Endothelial cell of umbilical vein (primary cell): ENCODE data around the gene ITPR1. TPM values are rescaled to one million over a fixed set of nuclear protein-coding genes. Genes with fewer than 3 reads are reported as not detected.

ENCODE experiments used
- BruUV-seq: library from RNA; stranded (reverse); fragments of 400-500 nt; replicated peaks from 2 replicates; lab custom pipeline; 2021; lab: Mats Ljungman, UMichigan
- CTCF ChIA-PET: fragments of 300-600, 350-600 bp; sonication (Branson Sonifier 250); formaldehyde crosslinking; loops from one replicate; lab custom pipeline; 2021; ENCODE audit warnings: antibody characterized with exemption, inconsistent platforms; lab: Charles Lee
- POLR2A ChIA-PET: fragments of 300-600, 350-600 bp; sonication (Branson Sonifier 250); formaldehyde crosslinking; loops from one replicate; lab custom pipeline; 2021; ENCODE audit warnings: antibody characterized with exemption, inconsistent platforms; lab: Charles Lee
- DNase-seq: peaks from one replicate; pipeline ENCODE4 v3.0.0-alpha.2; 2011; ENCODE audit warnings: low read depth, low spot score
- FAIRE-seq: peaks from 2 replicates; lab custom pipeline; 2011; peaks lifted over from hg19 to GRCh38; lab: Jason Lieb, UNC
- H2AFZ ChIP-seq: 2 replicates; pipeline ENCODE4 v1.6.0; 2012; ENCODE audit warnings: low read depth, low read length, control low read depth, inconsistent platforms
- H3K27ac ChIP-seq: 2 replicates; pipeline ENCODE4 v1.5.1; 2011; ENCODE audit warnings: low read depth, mild to moderate bottlenecking, control low read depth, low read length, moderate library complexity; ENCODE audit not compliant: insufficient read depth
- H3K27me3 ChIP-seq, 2 experiments: 2 replicates each; pipeline versions ENCODE4 v1.6.0 to v1.6.1; 2011; ENCODE audit warnings: low read length in 2 of 2, mixed read lengths in 1 of 2; ENCODE audit not compliant: control insufficient read depth in 2 of 2, insufficient read depth in 2 of 2
- H3K36me3 ChIP-seq, 2 experiments: 2 replicates in 1 of 2; 3 replicates in 1 of 2; pipeline ENCODE4 v1.5.1; 2011; ENCODE audit warnings: low read length in 2 of 2, mild to moderate bottlenecking in 1 of 2, moderate library complexity in 1 of 2; ENCODE audit not compliant: control insufficient read depth in 2 of 2, insufficient read depth in 2 of 2; ENCODE audit errors: extremely low read depth in 1 of 2
- H3K4me1 ChIP-seq: 3 replicates; pipeline ENCODE4 v1.5.1; 2011; ENCODE audit warnings: mild to moderate bottlenecking, low read length; ENCODE audit not compliant: control insufficient read depth, insufficient read depth; ENCODE audit errors: extremely low read depth
- H3K4me2 ChIP-seq: 2 replicates; pipeline ENCODE4 v1.6.1; 2011; ENCODE audit warnings: low read length, control low read depth, mixed read lengths; ENCODE audit not compliant: insufficient read depth
- H3K4me3 ChIP-seq, 3 experiments: fragments of 200-600 bp in 1 of 3; sonication (generic), shearing (Covaris generic) in 1 of 3; replicated peaks in 1 of 3; 2 replicates each; pipeline ENCODE4 v1.5.1; 2011 to 2016; ENCODE audit warnings: control low read depth in 3 of 3, low read length in 3 of 3, mild to moderate bottlenecking in 2 of 3, inconsistent platforms in 1 of 3, low read depth in 1 of 3, moderate library complexity in 1 of 3; ENCODE audit not compliant: insufficient read depth in 1 of 3
- H3K79me2 ChIP-seq: 2 replicates; pipeline ENCODE4 v1.6.0; 2012; ENCODE audit warnings: low read length, inconsistent platforms; ENCODE audit not compliant: control insufficient read depth, insufficient read depth
- H3K9ac ChIP-seq: replicated peaks from 2 replicates; pipeline ENCODE3; 2011; ENCODE audit warnings: low read length, control low read depth; ENCODE audit not compliant: insufficient read depth; ENCODE audit errors: extremely low read depth
- H3K9me1 ChIP-seq: replicated peaks from 3 replicates; pipeline ENCODE4 v1.6.0; 2011; ENCODE audit warnings: mild to moderate bottlenecking, low read length; ENCODE audit not compliant: control insufficient read depth, insufficient read depth; ENCODE audit errors: extremely low read depth
- H3K9me3 ChIP-seq: replicated peaks from 2 replicates; pipeline ENCODE4 v1.5.1; 2012; ENCODE audit warnings: low read length, inconsistent platforms; ENCODE audit not compliant: control insufficient read depth, insufficient read depth
- H4K20me1 ChIP-seq: replicated peaks from 2 replicates; pipeline ENCODE3; 2011; ENCODE audit warnings: mild to moderate bottlenecking, low read length; ENCODE audit not compliant: control insufficient read depth, insufficient read depth; ENCODE audit errors: extremely low read depth
- EZH2 ChIP-seq: IDR thresholded peaks from 2 replicates; pipeline ENCODE4 v1.6.1; 2012; ENCODE audit warnings: borderline replicate concordance, low read depth, mild to moderate bottlenecking, moderate library complexity, low read length, inconsistent platforms; ENCODE audit not compliant: severe bottlenecking
- FOS ChIP-seq: IDR thresholded peaks from 2 replicates; pipeline ENCODE4 v1.6.1; 2011; ENCODE audit warnings: mild to moderate bottlenecking, low read length, moderate library complexity, borderline replicate concordance; ENCODE audit not compliant: insufficient read depth
- GATA2 ChIP-seq: IDR thresholded peaks from 2 replicates; pipeline ENCODE4 v1.7.0; 2011; ENCODE audit warnings: low read depth, mild to moderate bottlenecking, moderate library complexity, mixed read lengths, low read length; ENCODE audit not compliant: insufficient read length, insufficient read depth
- JUN ChIP-seq: IDR thresholded peaks from 2 replicates; pipeline ENCODE4 v1.6.1; 2011; ENCODE audit warnings: borderline replicate concordance, low read depth; ENCODE audit not compliant: insufficient read length, insufficient read depth
- MAX ChIP-seq: IDR thresholded peaks from 2 replicates; pipeline ENCODE4 v1.6.1; 2011; ENCODE audit not compliant: insufficient read depth, insufficient read length
- MYC ChIP-seq: IDR thresholded peaks from one replicate; pipeline ENCODE4 v1.6.1; 2011; ENCODE audit warnings: mild to moderate bottlenecking, low read depth, low read length
- POLR2A ChIP-seq: IDR thresholded peaks from 2 replicates; pipeline ENCODE4 v1.6.1; 2012; ENCODE audit warnings: low read depth, mild to moderate bottlenecking, control low read depth, low read length
- POLR2AphosphoS5 ChIP-seq: IDR thresholded peaks from 2 replicates; pipeline ENCODE4 v1.6.1; 2012; ENCODE audit warnings: low read depth, mild to moderate bottlenecking, control low read depth, low read length, moderate library complexity; ENCODE audit not compliant: insufficient read depth
- dilution Hi-C: fragments of 300-500 bp; cut with MboI; formaldehyde crosslinking; loops from one replicate; pipeline ENCODE4 v1.15.0; 2019; ENCODE audit warnings: low sequenced_read_pairs; ENCODE audit not compliant: extremely low pct_ligation_motif_present
- intact Hi-C: fragments of 100-400 bp; cut with micrococcal nuclease; formaldehyde crosslinking; loops from one replicate; pipeline ENCODE4 v1.10.0; 2022
- polyA plus RNA-seq, 4 experiments: library from polyadenylated mRNA; depleted of rRNA in 3 of 4; stranded (reverse) in 3 of 4; unstranded in 1 of 4; fragments of >200 nt; gene quantifications; 2 replicates each; pipeline versions ENCODE4 v1.2.1 to v1.2.3, GENCODE V29; 2011 to 2012; ENCODE audit warnings: missing spikeins in 1 of 4
- total RNA-seq: library from RNA; stranded (reverse); gene quantifications from 2 replicates; pipeline ENCODE4 v1.2.3, GENCODE V29; 2021
- TF ChIP-seq, protein P1 (sequence below), 2 donors: IDR thresholded peaks; 1 replicate in 1 of 2; 2 replicates in 1 of 2; pipeline ENCODE4 v1.5.1; 2011; ENCODE audit warnings: low read length in 2 of 2, mild to moderate bottlenecking in 2 of 2, moderate library complexity in 2 of 2, control low read depth in 1 of 2, inconsistent platforms in 1 of 2, low read depth in 1 of 2; ENCODE audit not compliant: insufficient read depth in 1 of 2; ENCODE audit errors: extremely low read depth in 1 of 2

The ITPR1 gene
- total and polyA plus RNA-seq, 2 donors (not counting 3 experiments of a cell fraction or from before 2014, with no cell fraction given): 5.1 to 16.1 TPM

GRCh38 chr3:4743371-4743770, 250.2 kb downstream of the ITPR1 start:
- Histone ChIP-seq H4K20me1 (no peaks in the 10 kb centered on the region), H3K27me3 (no peaks in the 10 kb centered on the region), H3K4me3 (no peak overlapping the region), H3K4me2 (no peak overlapping the region), H3K9ac (no peak overlapping the region), H3K27ac (no peak overlapping the region), H3K9me3 (no peaks in the 10 kb centered on the region), H3K79me2 (no peaks in the 10 kb centered on the region), H3K36me3 (no peaks in the 10 kb centered on the region), H2AFZ (no peak overlapping the region), H3K9me1 (no peaks in the 10 kb centered on the region), H3K4me1 (peaks cover 28% of the 10 kb centered on the region)
- TF ChIP-seq POLR2A (no peak), MYC (no peak), JUN (no peak), POLR2AphosphoS5 (no peak), FOS (no peak), EZH2 (no peak), MAX (no peak), GATA2 (no peak)
- TF ChIP-seq, protein P1, sequence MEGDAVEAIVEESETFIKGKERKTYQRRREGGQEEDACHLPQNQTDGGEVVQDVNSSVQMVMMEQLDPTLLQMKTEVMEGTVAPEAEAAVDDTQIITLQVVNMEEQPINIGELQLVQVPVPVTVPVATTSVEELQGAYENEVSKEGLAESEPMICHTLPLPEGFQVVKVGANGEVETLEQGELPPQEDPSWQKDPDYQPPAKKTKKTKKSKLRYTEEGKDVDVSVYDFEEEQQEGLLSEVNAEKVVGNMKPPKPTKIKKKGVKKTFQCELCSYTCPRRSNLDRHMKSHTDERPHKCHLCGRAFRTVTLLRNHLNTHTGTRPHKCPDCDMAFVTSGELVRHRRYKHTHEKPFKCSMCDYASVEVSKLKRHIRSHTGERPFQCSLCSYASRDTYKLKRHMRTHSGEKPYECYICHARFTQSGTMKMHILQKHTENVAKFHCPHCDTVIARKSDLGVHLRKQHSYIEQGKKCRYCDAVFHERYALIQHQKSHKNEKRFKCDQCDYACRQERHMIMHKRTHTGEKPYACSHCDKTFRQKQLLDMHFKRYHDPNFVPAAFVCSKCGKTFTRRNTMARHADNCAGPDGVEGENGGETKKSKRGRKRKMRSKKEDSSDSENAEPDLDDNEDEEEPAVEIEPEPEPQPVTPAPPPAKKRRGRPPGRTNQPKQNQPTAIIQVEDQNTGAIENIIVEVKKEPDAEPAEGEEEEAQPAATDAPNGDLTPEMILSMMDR (IDR thresholded peaks at IDR 0.05; ENCODE audit: extremely low read depth in 1 of 2, insufficient read depth in 1 of 2, low read depth in 1 of 2, low read length in 2 of 2): no peak
- CTCF ChIA-PET: interaction anchor here (0.8 to 0.9 kb wide), 2 partner anchors 14 to 314 kb away, joined by 3 read pairs; no protein-coding TSS in a partner anchor
- POLR2A ChIA-PET: no interaction called here
- dilution Hi-C loops: no loop called here
- FAIRE-seq (no peak), DNase-seq (no peak)
- BruUV-seq: no TSS peak
- intact Hi-C loops: no loop called here
